Adrenal gland (tissue), 12 donors: ENCODE measurements around the gene PARVB. TPM values are rescaled to one million over a fixed set of nuclear protein-coding genes. Genes with fewer than 3 reads are reported as not detected.

Experiments
- DNase-seq, 7 donors: peaks; one replicate each; pipeline ENCODE4 v3.0.0-alpha.2; 2019 to 2020
- H3K27ac ChIP-seq, 5 donors: fragments of 200-600 bp; sonication (generic) in 4 of 5; 1 replicate in 3 of 5; 2 replicates in 2 of 5; pipeline versions ENCODE4 v1.5.1 to v1.8.0; 2016 to 2020; ENCODE audit warnings: mild to moderate bottlenecking in 1 of 5
- H3K27me3 ChIP-seq: fragments of 200-600 bp; 2 replicates; pipeline ENCODE4 v1.8.0; 2021
- H3K36me3 ChIP-seq, 2 donors: fragments of 200-600 bp; replicated peaks in 1 of 2; 1 replicate in 1 of 2; 2 replicates in 1 of 2; pipeline versions ENCODE4 v1.5.1 to v1.8.0; 2018 to 2022
- H3K4me1 ChIP-seq, 2 donors: fragments of 200-600 bp; replicated peaks in 1 of 2; 1 replicate in 1 of 2; 2 replicates in 1 of 2; pipeline versions ENCODE4 v1.5.1 to v1.8.0; 2018 to 2021
- H3K4me3 ChIP-seq, 4 donors: fragments of 200-600 bp; sonication (generic) in 3 of 4; one replicate each; pipeline ENCODE4 v1.5.1; 2016 to 2018
- H3K9me3 ChIP-seq, 3 donors: fragments of 200-600 bp; sonication (generic) in 1 of 3; replicated peaks in 1 of 3; 1 replicate in 2 of 3; 2 replicates in 1 of 3; pipeline versions ENCODE4 v1.5.1 to v1.8.0; 2016 to 2021
- CTCF ChIP-seq, 6 experiments: fragments of 450-650 bp in 4 of 6; fragments of 200-600 bp in 2 of 6; sonication (generic) in 1 of 6; IDR thresholded peaks; 1 replicate in 5 of 6; 2 replicates in 1 of 6; pipeline versions ENCODE4 v1.5.1 to v1.8.0; 2016 to 2021; ENCODE audit warnings: antibody characterized with exemption in 6 of 6, mild to moderate bottlenecking in 2 of 6, moderate library complexity in 1 of 6
- POLR2A ChIP-seq, 2 donors: fragments of 450-650 bp; IDR thresholded peaks; one replicate each; pipeline ENCODE4 v1.6.1; 2017; ENCODE audit warnings: antibody characterized with exemption in 2 of 2, mild to moderate bottlenecking in 2 of 2, moderate library complexity in 1 of 2
- WGBS, 4 donors: extraction: QIAGEN DNeasy Blood & Tissue Kit in 2 of 4; methylation state at CpG; one replicate each; pipeline versions ENCODE4 v1.1.5 to v1.1.7; 2013 to 2017; 5-methylcytosine and 5-hydroxymethylcytosine counted together
- intact Hi-C, 2 donors: fragments of 100-400 bp; cut with DNase I; formaldehyde crosslinking; loops; one replicate each; pipeline versions ENCODE4 v1.14.1 to v1.15.0; 2022 to 2023
- polyA plus RNA-seq, 3 donors: library from polyadenylated mRNA; stranded (reverse); fragments of 200-250 nt in 2 of 3; fragments of 350-450 nt in 1 of 3; fragmentation: Illumina TruSeq in 1 of 3; extraction: RNeasy Lipid Tissue Mini Kit (QIAGEN cat#74804) in 1 of 3; gene quantifications; one replicate each; pipeline ENCODE4 v1.2.3, GENCODE V29; 2013 to 2014
- total RNA-seq, 9 donors: library from RNA; depleted of rRNA in 4 of 9; stranded (reverse); fragments of >200 nt in 4 of 9; fragments of 120-200 nt in 1 of 9; fragmentation: NEBNext Ultra II Directional in 1 of 9; extraction: Animal tissue kit (Norgen Biotek cat#: 25700) in 1 of 9; gene quantifications; one replicate each; pipeline versions ENCODE4 v1.1.0 to v1.2.4, GENCODE V29; 2013 to 2023
- donor health status: healthy with polysubstance abuse.
- donor health status: Bipolar disorder and iron deficiency.
- donor health status: DM: yes; HTN: yes; CAD: no.
- donor health status: DM: no; HTN: no; CAD: no.
- donor health status: DM: no; HTN: no; CAD: no.
- donor health status: DM: yes; HTN: yes; CAD: no.

PARVB gene
- total and polyA plus RNA-seq, 12 donors, result 16.9 to 77.6 (median 45.9) TPM

GRCh38 chr22:44205516-44206329 lies 181.6 kb downstream of the PARVB start:
- Histone ChIP-seq H3K4me3 (no peak overlapping the region), H3K9me3 (no peaks in the 10 kb centered on the region), H3K4me1 (no peaks in the 10 kb centered on the region), H3K27ac (no peak overlapping the region), H3K27me3 (no peaks in the 10 kb centered on the region), H3K36me3 (no peaks in the 10 kb centered on the region)
- intact Hi-C loops, result no loop called here
- WGBS, 4 donors, result 82 to 90% (median 87%) methylated on average over 8 to 16 of the region's 16 CpGs
- peak in 1 of 7 donors; percentile 8 for DNase-seq
- TF ChIP-seq CTCF (IDR thresholded peaks at IDR 0.05) (no peak), POLR2A (IDR thresholded peaks at IDR 0.05) (no peak)

DNA sequence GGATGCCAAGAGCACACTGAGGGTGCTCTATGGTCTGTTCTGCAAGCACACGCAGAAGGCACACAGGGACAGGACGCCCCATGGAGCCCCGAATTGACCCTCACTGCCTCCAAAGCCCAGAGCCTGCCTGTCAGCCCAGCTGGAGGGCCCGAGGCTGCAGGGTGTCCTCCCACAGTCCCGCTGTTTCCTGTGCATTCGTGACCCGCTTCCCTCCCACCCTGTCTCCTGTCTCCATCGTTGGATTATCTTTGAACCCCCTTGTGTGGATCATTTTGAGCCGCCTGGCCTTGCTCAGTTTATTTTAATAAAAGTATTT lies 182.2 kb downstream of the PARVB start:
- Histone ChIP-seq H3K9me3 (no peaks in the 10 kb centered on the region), H3K4me3 (no peak overlapping the region), H3K27me3 (no peaks in the 10 kb centered on the region), H3K4me1 (no peaks in the 10 kb centered on the region), H3K36me3 (no peaks in the 10 kb centered on the region), H3K27ac (no peak overlapping the region)
- no peak for DNase-seq
- no peak for TF ChIP-seq POLR2A (IDR thresholded peaks at IDR 0.05)
- intact Hi-C loops, result no loop called here
- 73 to 87% (median 83%) methylated on average over 6 to 9 of the region's 9 CpGs for WGBS, 4 donors

DNA sequence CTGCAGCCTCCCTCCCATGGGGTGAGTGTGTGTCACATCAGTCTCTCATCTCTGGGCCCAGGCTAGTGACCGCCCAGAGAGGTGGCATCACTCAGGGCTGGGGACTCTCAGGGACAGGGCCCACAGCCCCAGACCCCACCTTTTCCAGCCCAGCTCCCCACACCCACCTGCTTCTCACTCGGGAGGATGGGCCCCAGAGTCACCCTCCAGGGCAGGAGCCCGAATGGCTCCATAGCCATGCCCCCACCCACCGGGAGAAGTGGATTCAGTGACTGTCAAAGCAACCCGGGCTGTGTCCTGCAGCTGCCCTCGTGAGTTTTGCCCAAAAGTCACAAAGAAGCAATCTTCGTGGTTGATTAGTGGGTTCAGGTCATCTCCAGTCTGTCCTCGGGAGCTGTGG lies 182.6 kb downstream of the PARVB start:
- 78 to 88% (median 84%) methylated on average over 7 to 8 of the region's 8 CpGs for WGBS, 4 donors
- no peaks in the 10 kb centered on the region for H3K9me3 ChIP-seq
- no peaks in the 10 kb centered on the region for H3K4me1 ChIP-seq
- H3K27ac ChIP-seq, result no peak overlapping the region
- no peak for DNase-seq
- TF ChIP-seq CTCF (IDR thresholded peaks at IDR 0.05) (no peak), POLR2A (IDR thresholded peaks at IDR 0.05) (no peak)
- intact Hi-C loops, result no loop called here
- H3K36me3 ChIP-seq, result no peaks in the 10 kb centered on the region
- no peaks in the 10 kb centered on the region for H3K27me3 ChIP-seq
- no peak overlapping the region for H3K4me3 ChIP-seq

DNA sequence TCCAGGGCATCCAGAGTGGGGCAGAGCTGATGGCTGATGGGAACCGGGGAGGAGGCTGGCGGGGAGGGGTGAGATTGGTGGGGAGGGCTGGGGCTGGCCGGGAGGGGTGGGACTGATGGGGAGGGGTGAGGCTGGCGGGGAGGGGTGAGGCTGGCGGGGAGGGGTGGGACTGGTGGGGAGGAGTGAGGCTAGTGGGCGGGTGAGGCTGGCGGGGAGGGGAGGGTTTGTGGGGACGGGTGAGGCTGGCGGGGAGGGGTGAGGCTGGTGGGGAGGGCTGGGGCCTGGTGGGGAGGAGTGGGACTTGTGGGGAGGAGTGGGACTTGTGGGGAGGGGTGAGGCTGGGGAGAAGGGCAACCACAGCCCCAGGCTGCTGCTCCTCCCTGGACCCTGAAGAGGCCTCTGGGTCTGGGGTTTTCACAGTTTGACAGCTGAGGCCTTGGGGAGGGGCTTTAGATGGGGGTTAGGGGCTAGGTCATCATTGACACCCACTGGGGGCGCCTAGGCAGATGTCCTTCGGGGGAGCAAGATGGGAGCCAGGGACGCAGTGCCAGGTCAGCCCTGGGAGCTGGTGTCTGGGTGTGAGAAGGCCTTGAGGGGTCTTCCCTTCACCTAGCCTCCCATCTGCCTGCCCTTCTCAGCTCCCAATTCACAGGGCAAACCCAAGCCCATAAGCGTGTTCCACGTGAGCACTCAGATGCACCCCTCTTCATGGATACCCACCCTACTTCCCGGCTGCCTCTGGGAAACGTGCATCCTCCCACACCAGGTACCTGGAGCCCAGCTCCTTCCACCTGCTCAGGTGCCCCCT lies 183.3 kb downstream of the PARVB start:
- TF ChIP-seq CTCF (IDR thresholded peaks at IDR 0.05), result no peak
- no peak for TF ChIP-seq POLR2A (IDR thresholded peaks at IDR 0.05)
- Histone ChIP-seq H3K4me1 (no peaks in the 10 kb centered on the region), H3K27ac (no peak overlapping the region), H3K9me3 (no peaks in the 10 kb centered on the region), H3K4me3 (no peak overlapping the region), H3K36me3 (no peaks in the 10 kb centered on the region), H3K27me3 (no peaks in the 10 kb centered on the region)
- intact Hi-C loops, result no loop called here
- DNase-seq, result peak in 1 of 7 donors; percentile 10
- 84 to 88% (median 85%) methylated on average over 5 to 16 of the region's 16 CpGs for WGBS, 4 donors
